22Rv1 (cell line): ENCODE data around the gene MCRS1.

Experiments used
- CTCF ChIP-seq: fragments of 450-650 bp; IDR thresholded peaks from 2 replicates; pipeline ENCODE4 v1.5.1; 2017; ENCODE audit warnings: mild to moderate bottlenecking
- ZFX ChIP-seq: fragments of 450-650 bp; IDR thresholded peaks from 2 replicates; pipeline ENCODE4 v1.6.1; 2017; ENCODE audit warnings: antibody characterized with exemption, borderline replicate concordance

- TF ChIP-seq CTCF = no peak
- TF ChIP-seq ZFX = no peak
Measured at GRCh38 chr12:49565406-49566265, 2.3 kb downstream of the MCRS1 start.
